GM19035 (cell line): Measurements from ENCODE around the gene SCUBE2.
"Not testable (repeated sequence)": the region's sequence is repeated elsewhere in the genome, so short reads cannot be mapped to it uniquely, and the experiment has no call there.

Experiments
- ATAC-seq: cut with Tn5 transposase; IDR thresholded peaks from one replicate; pipeline ENCODE4 v1.9.1; 2021; ENCODE audit not compliant: unreplicated experiment

The SCUBE2 gene

GRCh38 chr11:9109858-9110731 is 18.7 kb upstream of the SCUBE2 start:
- ATAC-seq = no peak

GRCh38 chr11:9104580-9104979 is 13.2 kb upstream of the SCUBE2 start:
- ATAC-seq = no peak

GRCh38 chr11:9103542-9104276 is 12.3 kb upstream of the SCUBE2 start:
- ATAC-seq = no peak

GRCh38 chr11:9099617-9100016 is 8.2 kb upstream of the SCUBE2 start:
- ATAC-seq = no peak

GRCh38 chr11:9098455-9098854 is 7.1 kb upstream of the SCUBE2 start:
- not testable (repeated sequence) for ATAC-seq

GRCh38 chr11:9097186-9097943 is 6.0 kb upstream of the SCUBE2 start:
- not testable (repeated sequence) for ATAC-seq

- no peak for ATAC-seq
Measured at GRCh38 chr11:9096427-9096826, 5.0 kb upstream of the SCUBE2 start.

- no peak for ATAC-seq
Measured at GRCh38 chr11:9095421-9095820, 4.0 kb upstream of the SCUBE2 start.

GRCh38 chr11:9094420-9094819 is 3.0 kb upstream of the SCUBE2 start:
- no peak for ATAC-seq

GRCh38 chr11:9092853-9093778 is 1.7 kb upstream of the SCUBE2 start:
- no peak for ATAC-seq

- no peak for ATAC-seq
Measured at GRCh38 chr11:9092072-9092471, 673 bp upstream of the SCUBE2 start.

GRCh38 chr11:9090488-9091043 is 833 bp downstream of the SCUBE2 start:
- ATAC-seq = no peak

- ATAC-seq = no peak
Measured at GRCh38 chr11:9089636-9090035, 1.8 kb downstream of the SCUBE2 start.

GRCh38 chr11:9089061-9089460 is 2.3 kb downstream of the SCUBE2 start:
- ATAC-seq = no peak

GRCh38 chr11:9082575-9082974 is 8.8 kb downstream of the SCUBE2 start:
- no peak for ATAC-seq

GRCh38 chr11:9081153-9081552 is 10.2 kb downstream of the SCUBE2 start:
- ATAC-seq = no peak

- no peak for ATAC-seq
Measured at GRCh38 chr11:9078113-9079086, 13.0 kb downstream of the SCUBE2 start.

GRCh38 chr11:9077164-9077563 is 14.2 kb downstream of the SCUBE2 start:
- no peak for ATAC-seq

- no peak for ATAC-seq
Measured at GRCh38 chr11:9076661-9077060, 14.7 kb downstream of the SCUBE2 start.
